HepG2 (cell line): ENCODE data around the gene MYO1B. TPM values are rescaled to one million over a fixed set of nuclear protein-coding genes. Genes with fewer than 3 reads are reported as not detected.

Source experiments
- ARNT ChIP-seq: fragments of 450-650 bp; IDR thresholded peaks from 2 replicates; pipeline ENCODE4 v1.6.1; 2017
- GLI4 ChIP-seq: sonication (generic); formaldehyde crosslinking; IDR thresholded peaks from 2 replicates; pipeline ENCODE4 v1.5.1; 2020; ENCODE audit warnings: missing genetic modification reagents, mild to moderate bottlenecking, moderate library complexity, borderline replicate concordance
- MEF2D ChIP-seq: sonication (generic); formaldehyde crosslinking; IDR thresholded peaks from 2 replicates; pipeline ENCODE4 v1.5.1; 2020; ENCODE audit warnings: mild to moderate bottlenecking, missing genetic modification reagents
- MIER3 ChIP-seq: IDR thresholded peaks from 2 replicates; pipeline ENCODE4 v1.6.1; 2016; ENCODE audit warnings: missing compliant biosample characterization, borderline replicate concordance
- MLLT10 ChIP-seq: sonication (generic); formaldehyde crosslinking; IDR thresholded peaks from 2 replicates; pipeline ENCODE4 v1.4.0; 2020; ENCODE audit warnings: missing genetic modification reagents
- MXD4 ChIP-seq: IDR thresholded peaks from 2 replicates; pipeline ENCODE4 v1.6.1; 2016; ENCODE audit warnings: mild to moderate bottlenecking, missing biosample characterization, missing genetic modification reagents
- RAD21 ChIP-seq: fragments of 450-650 bp; formaldehyde crosslinking; IDR thresholded peaks from 2 replicates; pipeline ENCODE4 v1.5.0; 2020; ENCODE audit warnings: mild to moderate bottlenecking
- RXRA ChIP-seq: sonication (generic); formaldehyde crosslinking; IDR thresholded peaks from 2 replicates; pipeline ENCODE4 v1.5.1; 2020; ENCODE audit warnings: missing genetic modification reagents
- SAP130 ChIP-seq: IDR thresholded peaks from 2 replicates; pipeline ENCODE4 v1.6.1; 2016; ENCODE audit warnings: low read depth
- SNAPC2 ChIP-seq: sonication (generic); formaldehyde crosslinking; IDR thresholded peaks from 2 replicates; pipeline ENCODE4 v1.8.1; 2022; ENCODE audit warnings: mild to moderate bottlenecking, missing genetic modification reagents
- U2AF1 ChIP-seq: fragments of 200-400 bp; formaldehyde crosslinking; optimal IDR thresholded peaks from 2 replicates; pipeline ENCODE3; 2017; ENCODE audit warnings: mild to moderate bottlenecking, low read depth, low read length
- ZBTB44 ChIP-seq: sonication (generic); formaldehyde crosslinking; IDR thresholded peaks from 2 replicates; pipeline ENCODE4 v1.4.0; 2020; ENCODE audit warnings: missing genetic modification reagents
- ZMYM2 ChIP-seq: sonication (generic); formaldehyde crosslinking; IDR thresholded peaks from 2 replicates; pipeline ENCODE4 v1.8.0; 2022; ENCODE audit warnings: mild to moderate bottlenecking, missing genetic modification reagents
- ZNF18 ChIP-seq: sonication (generic); formaldehyde crosslinking; IDR thresholded peaks from 2 replicates; pipeline ENCODE4 v1.8.0; 2022; ENCODE audit warnings: mild to moderate bottlenecking, missing genetic modification reagents; ENCODE audit not compliant: insufficient replicate concordance
- ZNF253 ChIP-seq: sonication (generic); formaldehyde crosslinking; IDR thresholded peaks from 2 replicates; pipeline ENCODE4 v1.8.0; 2022; ENCODE audit warnings: mild to moderate bottlenecking, missing genetic modification reagents, borderline replicate concordance
- ZNF274 ChIP-seq: sonication (generic); formaldehyde crosslinking; IDR thresholded peaks from 2 replicates; pipeline ENCODE4 v1.5.1; 2020; ENCODE audit warnings: mild to moderate bottlenecking, missing genetic modification reagents
- ZNF292 ChIP-seq: sonication (generic); formaldehyde crosslinking; IDR thresholded peaks from 2 replicates; pipeline ENCODE4 v1.8.1; 2022; ENCODE audit warnings: mild to moderate bottlenecking, low read depth, missing genetic modification reagents, borderline replicate concordance
- ZNF598 ChIP-seq: sonication (generic); formaldehyde crosslinking; IDR thresholded peaks from 2 replicates; pipeline ENCODE4 v1.5.1; 2020; ENCODE audit warnings: mild to moderate bottlenecking, missing genetic modification reagents, borderline replicate concordance
- ZNF644 ChIP-seq: IDR thresholded peaks from 2 replicates; pipeline ENCODE4 v1.6.1; 2016; ENCODE audit warnings: low read depth
- ZNF678 ChIP-seq: sonication (generic); formaldehyde crosslinking; IDR thresholded peaks from 2 replicates; pipeline ENCODE4 v1.4.0; 2020; ENCODE audit warnings: mild to moderate bottlenecking, missing genetic modification reagents
- ZNF713 ChIP-seq: sonication (generic); formaldehyde crosslinking; IDR thresholded peaks from 2 replicates; pipeline ENCODE4 v1.4.0; 2020; ENCODE audit warnings: mild to moderate bottlenecking, missing genetic modification reagents
- polyA plus RNA-seq, 8 experiments: library from polyadenylated mRNA; depleted of rRNA in 3 of 8; stranded (reverse) in 7 of 8; unstranded in 1 of 8; fragments of >200 nt; fragmentation: Illumina TruSeq in 4 of 8; extraction: Trizol in 4 of 8; gene quantifications; 2 replicates each; pipeline versions ENCODE4 v1.2.1 to v1.2.3, GENCODE V29; 2011 to 2016; ENCODE audit warnings: low read depth in 4 of 8, missing spikeins in 1 of 8, mixed read lengths in 1 of 8; ENCODE audit not compliant: insufficient read depth in 1 of 8
- total RNA-seq, 5 experiments: library from RNA; depleted of rRNA; stranded (reverse); fragments of >200 nt; fragmentation: Illumina TruSeq; extraction: Trizol; gene quantifications; 2 replicates each; pipeline ENCODE4 v1.2.3, GENCODE V29; 2016; ENCODE audit warnings: low read depth in 1 of 5
- TF ChIP-seq, protein P1 (sequence below): IDR thresholded peaks from 2 replicates; pipeline ENCODE4 v1.6.1; 2018; ENCODE audit warnings: missing genetic modification reagents, mild to moderate bottlenecking, missing compliant biosample characterization
- TF ChIP-seq, protein P2 (sequence below): IDR thresholded peaks from 2 replicates; pipeline ENCODE4 v1.6.1; 2016; ENCODE audit warnings: missing compliant biosample characterization, missing genetic modification reagents, borderline replicate concordance
- TF ChIP-seq, protein P3 (sequence below): sonication (generic); formaldehyde crosslinking; IDR thresholded peaks from 2 replicates; pipeline ENCODE4 v1.5.0; 2020; ENCODE audit warnings: missing genetic modification reagents

MYO1B gene
- total and polyA plus RNA-seq, 2 of the 13 experiments (the other 11 are each of a cell fraction or from before 2014, with no cell fraction given), result 36.9 to 89.8 TPM

GRCh38 chr2:191280834-191281756 lies 35.9 kb downstream of the MYO1B start (continued):
- TF ChIP-seq ZNF18 (CRISPR knock-in tag) (no peak), GLI4 (no peak), SNAPC2 (CRISPR knock-in tag) (no peak), MEF2D (CRISPR knock-in tag) (0 out of 2 replicates have a peak, but pooled peaks have one; percentile 20), ARNT (no peak), ZBTB44 (CRISPR knock-in tag) (no peak), RXRA (CRISPR knock-in tag) (no peak), ZNF274 (no peak), RAD21 (CRISPR knock-in tag) (no peak), ZNF292 (0 out of 2 replicates have a peak, but pooled peaks have one; percentile 27), ZNF678 (CRISPR knock-in tag) (no peak), ZMYM2 (CRISPR knock-in tag) (no peak), ZNF253 (CRISPR knock-in tag) (no peak), ZNF713 (no peak), ZNF644 (CRISPR knock-in tag) (peak; percentile 37; the same call in 1 of the 2 replicates), SAP130 (CRISPR knock-in tag) (no peak), U2AF1 (no peak), MIER3 (CRISPR knock-in tag) (no peak), MXD4 (no peak), ZNF598 (CRISPR knock-in tag) (no peak), MLLT10 (CRISPR knock-in tag) (no peak)
- TF ChIP-seq, protein P1, sequence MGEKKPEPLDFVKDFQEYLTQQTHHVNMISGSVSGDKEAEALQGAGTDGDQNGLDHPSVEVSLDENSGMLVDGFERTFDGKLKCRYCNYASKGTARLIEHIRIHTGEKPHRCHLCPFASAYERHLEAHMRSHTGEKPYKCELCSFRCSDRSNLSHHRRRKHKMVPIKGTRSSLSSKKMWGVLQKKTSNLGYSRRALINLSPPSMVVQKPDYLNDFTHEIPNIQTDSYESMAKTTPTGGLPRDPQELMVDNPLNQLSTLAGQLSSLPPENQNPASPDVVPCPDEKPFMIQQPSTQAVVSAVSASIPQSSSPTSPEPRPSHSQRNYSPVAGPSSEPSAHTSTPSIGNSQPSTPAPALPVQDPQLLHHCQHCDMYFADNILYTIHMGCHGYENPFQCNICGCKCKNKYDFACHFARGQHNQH (CRISPR knock-in tag), result no peak
- TF ChIP-seq, protein P2, sequence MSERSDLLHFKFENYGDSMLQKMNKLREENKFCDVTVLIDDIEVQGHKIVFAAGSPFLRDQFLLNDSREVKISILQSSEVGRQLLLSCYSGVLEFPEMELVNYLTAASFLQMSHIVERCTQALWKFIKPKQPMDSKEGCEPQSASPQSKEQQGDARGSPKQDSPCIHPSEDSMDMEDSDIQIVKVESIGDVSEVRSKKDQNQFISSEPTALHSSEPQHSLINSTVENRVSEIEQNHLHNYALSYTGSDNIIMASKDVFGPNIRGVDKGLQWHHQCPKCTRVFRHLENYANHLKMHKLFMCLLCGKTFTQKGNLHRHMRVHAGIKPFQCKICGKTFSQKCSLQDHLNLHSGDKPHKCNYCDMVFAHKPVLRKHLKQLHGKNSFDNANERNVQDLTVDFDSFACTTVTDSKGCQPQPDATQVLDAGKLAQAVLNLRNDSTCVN, result no peak
- TF ChIP-seq, protein P3, sequence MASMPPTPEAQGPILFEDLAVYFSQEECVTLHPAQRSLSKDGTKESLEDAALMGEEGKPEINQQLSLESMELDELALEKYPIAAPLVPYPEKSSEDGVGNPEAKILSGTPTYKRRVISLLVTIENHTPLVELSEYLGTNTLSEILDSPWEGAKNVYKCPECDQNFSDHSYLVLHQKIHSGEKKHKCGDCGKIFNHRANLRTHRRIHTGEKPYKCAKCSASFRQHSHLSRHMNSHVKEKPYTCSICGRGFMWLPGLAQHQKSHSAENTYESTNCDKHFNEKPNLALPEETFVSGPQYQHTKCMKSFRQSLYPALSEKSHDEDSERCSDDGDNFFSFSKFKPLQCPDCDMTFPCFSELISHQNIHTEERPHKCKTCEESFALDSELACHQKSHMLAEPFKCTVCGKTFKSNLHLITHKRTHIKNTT (CRISPR knock-in tag), result no peak
